Mucosa of rectum (tissue), 2 donors: Measurements from ENCODE around the gene PAQR4.
"Not testable (repeated sequence)": the region's sequence is repeated elsewhere in the genome, so short reads cannot be mapped to it uniquely, and the experiment has no call there.

Experiments used
- H3K27ac ChIP-seq, 2 donors: one replicate each; pipeline ENCODE4 v1.7.0; 2013; ENCODE audit warnings: inconsistent platforms in 2 of 2, low read depth in 2 of 2, low read length in 2 of 2
- H3K27me3 ChIP-seq, 2 donors: one replicate each; pipeline ENCODE4 v1.7.0; 2013; ENCODE audit warnings: low read length in 2 of 2; ENCODE audit not compliant: control insufficient read depth in 2 of 2, insufficient read depth in 2 of 2
- H3K36me3 ChIP-seq, 2 donors: one replicate each; pipeline ENCODE4 v1.7.0; 2013; ENCODE audit warnings: low read length in 2 of 2; ENCODE audit not compliant: control insufficient read depth in 2 of 2, insufficient read depth in 2 of 2
- H3K4me1 ChIP-seq, 2 donors: one replicate each; pipeline ENCODE4 v1.7.0; 2013; ENCODE audit warnings: low read length in 2 of 2, mild to moderate bottlenecking in 1 of 2; ENCODE audit not compliant: control insufficient read depth in 2 of 2, insufficient read depth in 2 of 2
- H3K4me3 ChIP-seq, 2 donors: one replicate each; pipeline ENCODE4 v1.7.0; 2013; ENCODE audit warnings: low read length in 2 of 2
- H3K9ac ChIP-seq, 2 donors: one replicate each; pipeline ENCODE4 v1.7.0; 2013; ENCODE audit warnings: low read length in 2 of 2, low read depth in 1 of 2, mild to moderate bottlenecking in 1 of 2
- H3K9me3 ChIP-seq, 2 donors: one replicate each; pipeline ENCODE4 v1.7.0; 2013; ENCODE audit warnings: low read length in 2 of 2; ENCODE audit not compliant: control insufficient read depth in 2 of 2
- donor health status: healthy.
- donor health status: Normal muscosa, but diverticular disease.

Gene PAQR4

GRCh38 chr16:2968738-2969544, at the start of gene PAQR4:
Gene PAQR4 (plus strand): TSS chr16:2969348. CDS start chr16:2969675, 327 bp downstream.
- Histone ChIP-seq H3K27me3 (peaks cover 18 to 25% of the 10 kb centered on the region in 2 donors), H3K9me3 (no peaks in the 10 kb centered on the region), H3K9ac (peak within 1 kb of the TSS; percentile 70 to 75), H3K4me1 (peaks cover 18 to 33% of the 10 kb centered on the region in 2 donors), H3K36me3 (no peaks in the 10 kb centered on the region), H3K27ac (peak within 1 kb of the TSS; percentile 59 to 68), H3K4me3 (peak within 1 kb of the TSS; percentile 69 to 78)

- Histone ChIP-seq H3K4me1 (no peaks in the 10 kb centered on the region), H3K36me3 (peaks cover 6 to 9% of the 10 kb centered on the region in 2 donors), H3K9ac (no peak overlapping the region), H3K27me3 (no peaks in the 10 kb centered on the region), H3K9me3 (no peaks in the 10 kb centered on the region), H3K4me3 (no peak overlapping the region), H3K27ac (no peak overlapping the region)
Measured at GRCh38 chr16:2919511-2920255, 49.5 kb upstream of the PAQR4 start.

GRCh38 chr16:2923481-2923880, 45.7 kb upstream of the PAQR4 start:
- no peak overlapping the region for H3K4me3 ChIP-seq
- peaks cover 3 to 9% of the 10 kb centered on the region in 2 donors for H3K36me3 ChIP-seq
- H3K9me3 ChIP-seq, result no peaks in the 10 kb centered on the region

GRCh38 chr16:2924901-2925755, 44.0 kb upstream of the PAQR4 start:
- Histone ChIP-seq H3K27me3 (no peaks in the 10 kb centered on the region), H3K36me3 (peaks cover 3 to 14% of the 10 kb centered on the region in 2 donors), H3K27ac (no peak overlapping the region), H3K9ac (no peak overlapping the region), H3K4me3 (no peak overlapping the region), H3K4me1 (peaks cover 8 to 10% of the 10 kb centered on the region in 2 donors), H3K9me3 (no peaks in the 10 kb centered on the region)

More at GRCh38 chr16:2923481-2923880, 45.7 kb upstream of the PAQR4 start:
- H3K9ac ChIP-seq, result no peak overlapping the region
- H3K4me1 ChIP-seq, result peaks cover 8 to 10% of the 10 kb centered on the region in 2 donors
- H3K27me3 ChIP-seq, result no peaks in the 10 kb centered on the region
- no peak overlapping the region for H3K27ac ChIP-seq

- Histone ChIP-seq H3K9me3 (no peaks in the 10 kb centered on the region), H3K9ac (no peak overlapping the region), H3K4me1 (peaks cover 8 to 10% of the 10 kb centered on the region in 2 donors), H3K4me3 (no peak overlapping the region), H3K27ac (no peak overlapping the region), H3K27me3 (no peaks in the 10 kb centered on the region), H3K36me3 (peaks cover 3 to 14% of the 10 kb centered on the region in 2 donors)
Measured at GRCh38 chr16:2925951-2926649, 43.0 kb upstream of the PAQR4 start.

GRCh38 chr16:2926650-2926999, 42.5 kb upstream of the PAQR4 start:
- Histone ChIP-seq H3K27me3 (no peaks in the 10 kb centered on the region), H3K9ac (peak overlapping the region in 1 of 2 donors; percentile 17), H3K27ac (no peak overlapping the region), H3K4me3 (peak overlapping the region in 1 of 2 donors; percentile 62), H3K36me3 (peaks cover 3 to 14% of the 10 kb centered on the region in 2 donors), H3K4me1 (peaks cover 8 to 10% of the 10 kb centered on the region in 2 donors), H3K9me3 (no peaks in the 10 kb centered on the region)

GRCh38 chr16:2927010-2927646, 42.0 kb upstream of the PAQR4 start:
- Histone ChIP-seq H3K4me3 (peak overlapping the region in 1 of 2 donors; percentile 62), H3K27ac (no peak overlapping the region), H3K36me3 (peaks cover 3 to 13% of the 10 kb centered on the region in 2 donors), H3K27me3 (no peaks in the 10 kb centered on the region), H3K9me3 (no peaks in the 10 kb centered on the region), H3K9ac (no peak overlapping the region), H3K4me1 (peaks cover 8 to 10% of the 10 kb centered on the region in 2 donors)

GRCh38 chr16:2928151-2928550, 41.0 kb upstream of the PAQR4 start:
- H3K4me1 ChIP-seq, result peaks cover 8 to 10% of the 10 kb centered on the region in 2 donors
- not testable (repeated sequence) for H3K9ac ChIP-seq, H3K27ac ChIP-seq, H3K27me3 ChIP-seq, H3K4me3 ChIP-seq, H3K36me3 ChIP-seq, H3K9me3 ChIP-seq

GRCh38 chr16:2928796-2929195, 40.4 kb upstream of the PAQR4 start:
- no peaks in the 10 kb centered on the region for H3K27me3 ChIP-seq
- H3K9me3 ChIP-seq, result no peaks in the 10 kb centered on the region
- peaks cover 0 to 8% of the 10 kb centered on the region in 2 donors for H3K36me3 ChIP-seq
- no peak overlapping the region for H3K4me3 ChIP-seq
- H3K27ac ChIP-seq, result no peak overlapping the region
- no peak overlapping the region for H3K9ac ChIP-seq
- H3K4me1 ChIP-seq, result peaks cover 8 to 10% of the 10 kb centered on the region in 2 donors
